Retina (tissue), 1 donor: ENCODE data around the gene AGPAT3.

Source experiments
- DNase-seq: peaks from one replicate; pipeline ENCODE4 v3.0.0-alpha.2; 2016

The AGPAT3 gene

DNA sequence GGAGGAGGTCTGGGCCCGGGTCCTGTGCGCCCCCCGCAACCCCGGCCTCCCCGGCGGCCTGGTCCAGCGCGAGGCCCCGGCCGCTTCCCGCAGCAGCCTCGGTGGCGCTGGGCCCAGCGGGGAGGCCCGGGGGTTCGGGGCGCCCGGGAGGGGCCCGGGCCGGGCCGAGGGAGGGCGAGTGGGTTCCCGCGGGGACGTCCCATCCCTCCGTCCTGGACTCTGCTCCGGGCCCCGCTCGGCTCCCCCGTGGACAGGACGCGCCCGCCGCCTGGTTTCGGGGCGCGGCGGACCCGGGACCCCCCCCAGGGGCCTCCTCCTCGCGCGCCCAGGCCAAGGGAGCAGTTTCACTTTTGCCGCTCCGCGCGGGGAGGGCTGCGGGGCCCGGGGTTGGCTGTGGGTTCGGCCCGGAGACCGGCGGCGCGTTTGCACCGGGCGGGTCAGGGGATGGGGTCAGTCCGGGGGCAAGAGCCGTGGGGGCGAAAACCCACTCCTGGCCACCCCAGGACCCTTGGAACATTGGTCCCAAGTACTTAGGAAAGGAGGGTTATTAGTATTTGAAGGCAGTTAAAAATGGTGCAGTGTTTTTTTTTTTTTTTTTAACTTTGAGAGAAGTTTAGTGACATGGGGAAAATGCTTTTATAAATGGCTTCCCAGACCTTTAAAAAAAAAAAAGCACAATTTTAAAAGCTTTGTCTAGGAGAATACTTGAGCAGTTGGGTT, 677 bp downstream of the AGPAT3 start:
- peak; percentile 53 for DNase-seq

DNA sequence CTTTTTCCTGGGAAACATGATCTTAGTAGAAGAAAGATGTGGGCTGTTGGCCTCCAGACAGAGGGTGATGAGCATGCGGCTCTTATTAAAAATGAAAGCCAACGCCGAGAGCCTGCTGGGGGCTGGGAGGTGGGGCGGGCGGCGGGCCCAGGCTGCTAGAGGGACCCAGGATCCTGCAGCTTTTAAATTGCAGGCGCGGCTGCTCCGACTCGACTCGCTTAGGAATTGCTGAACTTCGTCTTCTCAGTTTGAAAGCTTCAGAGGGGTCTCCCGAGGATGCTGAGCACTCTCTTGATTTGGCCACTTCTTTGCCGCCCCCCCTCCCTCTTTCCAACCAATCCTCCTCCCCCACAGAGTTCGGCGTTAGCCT, 1.2 kb downstream of the AGPAT3 start:
- DNase-seq: no peak

DNA sequence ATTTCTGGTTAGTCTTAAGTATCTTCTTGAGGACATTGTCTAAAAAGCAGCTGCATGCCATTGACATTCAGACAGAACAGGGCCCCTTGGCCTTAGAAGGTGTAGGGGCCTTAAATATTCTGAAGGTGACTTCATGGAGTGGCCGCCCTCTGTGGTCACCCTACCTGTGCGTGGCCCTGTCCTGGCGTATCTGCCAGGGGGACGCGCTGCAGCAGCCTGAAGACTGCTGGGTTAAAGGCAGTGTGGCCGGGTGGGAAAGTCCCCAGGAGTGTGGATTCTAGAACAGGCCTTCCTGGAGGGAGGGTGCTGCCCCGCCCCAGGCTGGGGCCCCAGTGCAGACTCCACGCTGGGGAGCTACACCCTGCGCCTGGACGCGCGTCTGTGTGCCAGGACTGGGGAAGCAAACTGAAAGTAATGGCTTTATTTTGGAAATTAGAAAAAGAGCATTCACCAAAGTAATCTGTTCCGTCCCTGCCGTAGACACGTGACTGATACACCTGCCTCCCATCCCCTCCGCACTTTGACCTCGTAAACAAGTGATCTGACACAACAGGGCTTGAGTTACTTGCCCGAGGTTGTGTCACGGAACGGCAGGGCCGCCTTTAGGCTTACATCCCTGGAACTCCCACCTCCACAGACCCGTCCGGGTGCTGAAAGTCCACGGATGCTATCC, 1.8 kb downstream of the AGPAT3 start:
- DNase-seq: no peak

DNA sequence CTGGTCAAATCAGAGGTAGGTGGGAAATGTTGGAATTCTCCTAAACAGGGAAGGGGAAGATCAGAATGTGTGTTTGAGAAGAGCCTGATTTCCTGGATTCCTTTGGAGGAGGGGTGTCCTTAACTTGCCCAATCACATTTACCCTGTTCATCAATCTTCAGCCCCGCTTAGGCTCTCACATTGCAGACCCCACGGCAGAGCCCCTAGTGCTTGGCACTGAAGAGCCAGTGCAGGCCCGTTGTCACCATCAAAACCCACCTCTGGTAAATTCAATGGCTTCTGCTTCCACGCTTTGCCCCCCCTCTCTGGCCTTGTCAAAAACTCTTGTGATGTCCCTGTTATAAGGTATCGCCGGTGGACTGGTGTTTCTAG, 2.3 kb downstream of the AGPAT3 start:
- no peak for DNase-seq

DNA sequence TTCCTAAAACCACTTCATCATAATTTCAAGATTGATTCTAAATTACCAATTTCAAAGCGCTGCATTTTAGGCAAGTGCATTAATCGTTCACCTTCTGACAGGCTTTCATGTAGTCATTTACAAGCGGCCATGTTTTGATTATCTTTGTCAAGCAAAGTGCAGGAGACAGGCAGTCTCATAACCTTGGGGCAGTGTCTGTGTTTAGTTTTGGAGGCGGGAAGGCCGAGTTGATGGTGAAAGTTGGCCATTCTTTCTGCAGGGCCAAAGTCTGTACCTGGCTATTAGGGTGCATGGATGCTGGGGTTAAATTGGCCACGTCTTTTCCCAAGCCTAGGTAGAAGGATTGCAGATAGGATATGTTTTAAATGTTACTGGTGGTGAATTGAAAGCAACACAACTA, 2.9 kb downstream of the AGPAT3 start:
- no peak for DNase-seq

DNA sequence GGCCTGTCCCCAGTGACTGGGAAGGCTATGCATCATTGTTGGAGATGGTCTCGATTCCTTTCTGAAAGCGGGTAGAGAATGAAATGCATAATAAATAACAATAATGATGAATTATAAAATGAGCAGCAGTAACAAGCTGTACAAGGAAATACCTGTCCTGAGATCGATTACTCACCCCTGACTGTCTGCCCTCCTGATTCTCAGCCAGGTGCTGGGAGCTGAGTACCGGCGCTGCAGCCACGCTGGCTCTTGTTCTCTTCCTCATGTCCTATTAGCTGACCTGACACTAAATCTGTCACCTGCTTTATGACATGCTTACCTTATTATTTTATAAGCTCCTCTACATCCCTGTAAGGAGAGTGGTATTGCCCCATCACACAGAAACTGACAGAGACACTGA, 3.4 kb downstream of the AGPAT3 start:
- no peak for DNase-seq

DNA sequence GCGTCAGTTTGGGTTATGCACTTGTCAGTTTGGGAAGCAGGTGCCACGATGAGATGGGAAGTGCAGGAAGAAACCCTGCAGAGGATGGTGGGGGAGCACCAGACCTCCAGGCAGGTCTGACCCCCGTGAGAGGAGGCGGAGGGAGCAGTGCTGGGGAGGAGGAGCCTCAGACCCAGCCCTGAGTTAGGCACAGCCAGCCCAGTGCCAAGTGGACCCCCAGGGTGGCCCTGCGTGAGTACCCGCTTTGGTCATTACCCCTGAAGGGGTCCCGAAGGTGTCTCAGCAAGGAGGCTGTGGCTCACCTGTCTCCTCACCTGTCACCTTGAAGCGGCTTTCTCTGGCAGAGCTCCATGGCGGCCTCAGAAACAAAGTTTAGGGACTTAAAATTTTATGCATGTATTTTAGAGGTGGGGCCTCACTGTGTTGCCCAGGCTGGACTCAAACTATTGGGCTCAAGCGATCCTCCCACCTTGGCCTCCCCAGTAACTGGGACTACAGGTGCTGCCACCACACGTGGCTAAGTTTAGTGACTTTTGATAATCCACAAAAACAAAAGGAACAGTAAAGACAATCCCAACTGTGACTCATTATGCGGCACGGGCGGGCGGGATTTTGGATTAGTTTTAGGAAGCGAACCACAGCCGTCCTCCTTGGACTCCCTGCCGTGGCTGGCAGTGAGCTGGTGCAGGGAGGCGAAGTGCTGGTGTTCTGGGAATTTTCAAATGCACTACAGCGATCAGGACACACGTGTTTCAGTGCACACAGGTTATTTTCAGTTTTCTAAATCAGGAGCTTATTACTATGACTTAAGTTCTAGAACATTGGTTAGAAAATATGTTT, 4.7 kb downstream of the AGPAT3 start:
- DNase-seq: no peak

DNA sequence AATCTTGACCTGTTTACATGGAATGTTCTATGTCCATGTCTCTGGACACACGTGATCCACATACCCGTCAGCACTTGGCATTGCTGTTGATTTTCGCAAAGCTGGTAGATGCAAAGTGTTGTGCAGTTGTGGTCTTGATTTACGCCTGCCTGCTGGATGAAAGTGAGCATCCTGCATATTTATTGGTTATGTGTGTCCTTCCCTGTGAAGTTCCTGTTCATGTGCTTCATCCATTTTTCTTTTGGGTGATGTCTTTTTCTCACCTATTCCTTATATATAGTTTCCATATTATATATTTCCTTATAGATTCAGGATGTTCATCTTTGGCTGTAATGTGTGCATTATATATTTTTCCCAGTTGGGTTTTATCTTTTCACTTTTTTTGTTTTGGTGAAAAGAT, 6.5 kb downstream of the AGPAT3 start:
- DNase-seq: no peak

DNA sequence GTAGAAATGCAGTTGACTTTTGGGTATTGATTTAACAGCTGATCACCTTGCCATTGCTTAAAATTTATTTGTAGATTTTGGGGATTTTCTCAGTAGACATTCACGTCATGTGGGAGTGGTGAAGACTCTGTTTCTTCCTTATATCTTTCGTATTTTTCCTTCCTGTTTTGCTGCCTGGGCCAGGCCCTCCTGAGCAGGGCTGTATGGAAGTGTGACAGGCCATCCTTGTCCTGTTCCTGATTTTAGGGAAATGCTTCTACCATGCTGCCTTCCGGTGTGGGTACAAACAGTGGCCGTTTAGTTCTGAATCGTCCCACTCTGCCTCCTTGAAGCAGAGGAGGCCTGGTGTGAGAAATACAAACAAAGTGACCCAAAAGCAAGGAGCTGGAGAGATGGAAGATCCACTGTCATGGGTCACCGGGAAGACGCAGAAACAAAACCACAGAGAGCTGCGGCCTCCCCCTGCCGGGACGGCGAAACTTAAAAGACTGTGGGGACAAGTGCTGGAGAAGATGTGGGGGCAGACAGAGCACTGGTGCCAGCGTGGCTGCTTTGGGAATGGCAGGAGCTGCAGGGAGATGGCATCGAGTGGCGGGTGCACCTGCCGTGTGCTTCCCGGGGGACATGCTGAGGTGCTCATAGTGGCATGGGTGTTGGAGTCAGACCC, 7.6 kb downstream of the AGPAT3 start:
- no peak for DNase-seq

DNA sequence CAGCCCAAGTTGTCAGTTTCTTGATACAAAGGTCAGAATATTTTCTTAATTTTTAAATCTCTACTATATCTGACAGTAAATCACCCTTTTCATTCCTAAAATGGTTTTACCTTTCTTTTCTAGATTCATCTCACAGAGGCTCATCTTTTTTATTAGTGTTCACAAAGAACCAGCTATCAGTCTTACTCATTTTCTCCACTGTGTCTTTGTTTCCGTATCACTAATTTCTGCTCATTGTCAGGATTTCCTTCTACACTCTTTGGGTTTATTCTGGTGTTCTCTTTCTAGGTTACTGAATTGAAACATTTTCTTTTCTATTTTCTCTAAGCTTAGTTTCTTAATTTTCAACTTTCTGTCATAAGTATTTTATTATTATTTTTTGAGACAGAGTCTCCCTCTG, 8.7 kb downstream of the AGPAT3 start:
- DNase-seq: no peak

DNA sequence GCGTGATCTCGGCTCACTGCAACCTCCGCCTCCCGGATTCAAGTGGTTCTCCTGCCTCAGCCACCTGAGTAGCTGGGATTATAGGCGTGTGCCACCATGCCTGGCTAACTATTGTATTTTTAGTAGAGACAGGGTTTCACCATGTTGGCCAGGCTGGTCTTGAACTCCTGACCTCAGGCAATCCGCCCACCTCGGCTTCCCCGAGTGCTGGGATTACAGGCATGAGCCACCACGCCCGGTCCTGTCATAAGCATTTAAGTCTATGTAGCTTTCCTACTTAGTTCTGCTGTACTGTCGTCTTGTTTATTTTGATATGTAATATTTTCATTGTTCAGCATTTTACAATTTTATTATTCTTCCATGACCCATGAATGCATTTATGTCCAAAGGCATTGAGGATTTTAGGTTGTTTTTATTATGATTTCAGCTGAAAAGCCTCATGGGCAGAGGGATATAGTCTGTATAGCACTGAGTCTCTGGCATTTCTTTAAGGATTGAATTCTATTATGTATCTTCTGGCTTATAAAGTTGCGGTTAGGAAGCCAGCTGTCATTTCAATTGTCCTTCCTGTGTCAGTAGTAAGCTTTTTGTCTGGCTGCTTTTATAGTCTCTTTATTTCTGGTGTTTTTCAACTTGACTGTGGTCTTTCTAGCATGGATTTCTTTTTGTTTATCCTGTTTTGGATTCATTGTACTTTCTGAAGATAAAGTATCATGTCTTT, 9.2 kb downstream of the AGPAT3 start:
- DNase-seq: no peak

DNA sequence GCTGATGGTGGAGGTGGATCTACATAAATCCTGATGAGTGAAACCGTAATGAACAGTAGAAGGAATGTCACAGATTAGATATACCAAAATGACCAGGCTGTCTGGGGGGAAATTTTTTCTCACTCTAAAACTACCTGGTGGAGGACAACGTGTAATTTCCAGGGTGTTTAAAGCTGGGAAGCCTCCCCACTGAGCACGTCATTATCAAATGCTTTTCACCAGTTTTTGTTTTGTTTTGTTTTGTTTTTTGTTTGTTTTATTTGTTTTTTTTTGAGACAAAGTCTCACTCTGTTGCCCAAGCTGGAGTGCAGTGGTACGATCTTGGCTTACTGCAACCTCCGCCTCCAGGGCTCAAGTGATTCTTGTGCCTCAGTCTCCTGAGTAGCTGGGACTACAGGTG, 11.6 kb downstream of the AGPAT3 start:
- no peak for DNase-seq

DNA sequence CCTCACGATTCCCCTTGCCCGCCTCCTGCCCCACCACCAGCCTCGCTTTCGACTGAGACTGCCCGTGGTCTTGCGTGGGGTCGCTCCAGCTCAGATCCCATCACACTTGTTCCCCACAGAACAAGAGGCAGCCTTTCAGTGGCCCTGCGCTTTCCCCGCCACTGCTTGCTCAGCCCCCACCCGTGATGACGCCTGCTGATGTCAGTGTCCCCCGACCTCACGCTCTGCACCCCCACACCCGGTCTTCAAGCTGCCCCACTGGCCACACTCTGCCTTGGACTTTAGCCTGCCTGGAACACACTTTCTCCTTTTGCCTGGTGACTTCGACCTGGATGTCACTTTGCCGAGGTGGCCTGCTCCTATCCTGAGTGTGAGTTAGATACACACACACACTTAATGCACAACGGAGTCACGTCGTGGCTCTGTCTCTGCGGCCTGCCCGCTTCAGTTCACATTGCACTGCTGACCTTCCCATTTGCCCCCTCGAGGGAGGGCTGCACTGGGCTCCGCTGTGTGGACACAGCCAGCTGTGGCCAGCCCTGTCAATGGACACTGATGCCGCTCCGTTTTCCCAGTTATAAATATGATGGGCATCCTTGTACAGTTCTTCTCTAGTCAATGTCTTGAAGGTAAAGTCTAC, 13.0 kb downstream of the AGPAT3 start:
- DNase-seq: no peak

DNA sequence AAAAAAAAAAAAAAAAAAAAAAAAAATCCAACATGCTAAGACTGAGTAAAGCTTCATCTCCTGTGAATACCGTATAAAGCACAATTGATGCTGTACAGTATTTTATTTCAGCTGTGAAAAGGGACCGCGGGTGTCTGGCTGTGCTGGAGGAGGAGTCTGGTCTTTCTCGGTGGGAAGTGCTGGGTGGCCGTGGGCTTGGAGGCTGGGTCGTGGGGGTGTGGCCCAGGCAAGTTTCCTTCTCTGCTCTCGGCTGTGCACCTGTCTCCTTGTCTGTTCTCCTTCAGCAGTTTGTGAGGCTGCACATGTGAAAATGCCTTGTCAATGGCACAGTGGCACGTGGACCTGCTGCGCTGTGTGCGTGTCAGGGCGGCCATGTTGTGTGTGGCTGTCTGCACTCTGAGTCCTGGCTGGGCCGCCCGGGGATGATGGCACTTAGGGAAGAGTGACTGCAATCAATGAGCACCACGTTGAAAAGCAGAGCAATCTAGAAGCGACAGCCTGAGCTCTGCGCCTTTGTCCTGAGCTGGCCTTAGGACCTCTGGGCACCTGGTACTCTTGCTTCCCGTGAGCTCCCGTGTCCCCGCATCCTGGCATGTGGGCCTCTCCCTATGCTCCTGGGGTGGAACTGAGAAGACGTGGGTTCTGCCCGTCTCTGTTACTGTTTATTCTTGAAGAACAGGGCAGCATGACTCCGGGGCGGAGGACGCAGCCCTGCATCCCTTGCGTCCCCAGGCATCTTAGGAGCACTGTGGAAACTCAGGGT, 14.5 kb downstream of the AGPAT3 start:
- DNase-seq: peak; percentile 50

DNA sequence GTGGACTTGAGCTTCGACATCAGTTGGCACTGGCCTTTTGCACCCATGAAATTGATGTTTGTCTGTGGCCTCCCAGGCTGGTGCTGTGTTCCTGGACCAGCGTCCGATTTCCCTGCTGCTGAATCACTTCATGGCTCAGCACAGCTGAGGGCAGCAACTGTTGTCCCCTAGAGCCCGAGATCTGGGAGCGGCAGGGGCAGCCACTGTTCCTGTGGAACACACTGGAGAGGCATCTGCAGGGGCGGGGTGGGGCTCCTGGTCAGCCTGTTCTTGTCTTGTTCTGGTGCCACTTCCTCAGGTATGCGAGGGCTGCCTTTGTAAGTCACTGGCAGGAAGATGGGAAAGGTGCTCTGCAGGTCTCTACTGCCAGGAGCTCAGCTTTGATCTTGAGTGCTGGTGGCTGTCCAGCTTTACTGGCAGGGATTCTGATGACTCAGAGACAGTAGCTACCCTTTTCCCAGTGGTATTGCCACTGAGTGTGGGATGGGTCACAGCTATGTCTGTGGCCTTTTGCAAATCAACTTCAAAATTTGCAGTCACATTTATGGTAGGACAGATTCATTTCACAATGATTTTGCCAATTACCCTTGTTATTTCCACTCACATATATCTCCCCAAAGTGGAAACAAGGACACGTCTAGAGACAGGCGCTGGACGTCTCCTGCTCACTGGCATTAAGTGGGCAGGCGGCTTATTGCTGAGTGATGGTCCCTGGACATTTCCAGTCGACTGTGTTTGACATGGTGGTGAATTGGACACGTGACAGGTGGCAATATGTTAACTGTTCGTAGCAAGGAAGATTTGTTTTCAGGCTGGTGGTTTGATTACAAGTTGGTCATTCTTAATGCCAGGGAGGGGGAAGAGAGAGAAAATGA, 15.3 kb downstream of the AGPAT3 start:
- peak; percentile 67 for DNase-seq

DNA sequence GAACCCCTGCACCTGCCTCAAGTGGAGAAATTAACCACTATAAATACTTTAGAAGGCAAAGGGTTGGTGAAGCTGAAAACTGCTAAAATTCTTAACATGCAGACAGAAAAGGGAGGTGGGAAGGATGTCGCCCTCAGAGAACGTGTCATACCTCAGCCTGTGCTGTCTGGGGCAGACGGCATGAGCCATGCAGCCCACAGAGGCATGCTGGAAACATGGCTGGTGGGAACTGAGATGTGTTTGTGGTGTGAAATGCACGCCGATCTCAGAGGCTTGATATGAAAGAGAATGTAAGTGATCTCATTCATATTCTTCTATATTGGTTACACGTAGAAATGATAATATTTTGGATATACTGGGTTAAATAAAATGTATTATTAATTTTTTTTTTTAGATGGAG, 16.3 kb downstream of the AGPAT3 start:
- no peak for DNase-seq

DNA sequence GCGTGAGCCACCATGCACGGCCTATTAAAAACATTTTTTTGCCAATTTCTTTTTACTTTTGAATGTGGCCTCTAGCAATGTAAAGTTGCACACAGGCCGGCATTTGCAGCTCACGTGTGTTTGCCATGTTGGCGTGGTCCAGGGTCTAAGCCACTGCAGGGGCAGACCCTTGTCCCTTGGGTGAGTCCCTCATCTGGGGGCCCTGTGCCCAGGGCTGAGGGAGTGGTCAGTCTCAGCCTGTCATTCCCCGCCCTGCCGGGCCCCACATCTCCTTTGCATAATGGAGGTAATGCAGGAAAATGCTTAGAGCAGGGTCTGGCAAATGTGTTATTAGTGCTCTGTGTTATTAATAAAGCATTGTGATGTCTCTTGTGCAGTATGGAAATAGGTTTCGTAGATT, 16.9 kb downstream of the AGPAT3 start:
- DNase-seq: no peak

DNA sequence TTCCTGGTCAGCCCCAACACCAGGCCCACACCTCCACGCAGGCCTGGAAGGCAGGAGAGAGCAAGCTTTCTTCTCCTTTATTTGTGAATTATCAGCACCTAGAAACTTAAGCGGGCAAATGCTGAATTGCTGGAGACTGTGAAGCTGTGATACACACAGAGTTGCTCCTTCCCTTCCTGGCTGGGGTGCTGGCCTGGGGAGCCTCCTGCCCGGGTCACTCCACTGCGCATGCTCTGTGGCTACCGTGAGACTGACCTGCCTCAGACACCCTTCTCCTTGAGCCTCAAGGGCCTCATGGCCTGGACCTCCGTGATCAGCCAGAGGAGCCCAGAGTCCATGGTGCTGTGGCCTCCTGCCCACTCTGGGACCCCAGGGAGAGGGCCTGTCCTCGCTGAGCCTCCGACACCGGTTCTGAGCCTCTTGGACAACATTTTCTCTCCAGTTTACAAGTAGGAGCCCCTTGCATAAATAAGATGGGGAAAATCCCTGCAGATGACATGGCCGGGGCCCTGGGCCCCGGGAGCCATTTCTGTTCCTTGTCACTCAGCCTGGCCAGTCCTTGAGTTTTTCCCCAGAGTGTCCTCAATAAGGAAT, 18.0 kb downstream of the AGPAT3 start:
- DNase-seq: no peak

DNA sequence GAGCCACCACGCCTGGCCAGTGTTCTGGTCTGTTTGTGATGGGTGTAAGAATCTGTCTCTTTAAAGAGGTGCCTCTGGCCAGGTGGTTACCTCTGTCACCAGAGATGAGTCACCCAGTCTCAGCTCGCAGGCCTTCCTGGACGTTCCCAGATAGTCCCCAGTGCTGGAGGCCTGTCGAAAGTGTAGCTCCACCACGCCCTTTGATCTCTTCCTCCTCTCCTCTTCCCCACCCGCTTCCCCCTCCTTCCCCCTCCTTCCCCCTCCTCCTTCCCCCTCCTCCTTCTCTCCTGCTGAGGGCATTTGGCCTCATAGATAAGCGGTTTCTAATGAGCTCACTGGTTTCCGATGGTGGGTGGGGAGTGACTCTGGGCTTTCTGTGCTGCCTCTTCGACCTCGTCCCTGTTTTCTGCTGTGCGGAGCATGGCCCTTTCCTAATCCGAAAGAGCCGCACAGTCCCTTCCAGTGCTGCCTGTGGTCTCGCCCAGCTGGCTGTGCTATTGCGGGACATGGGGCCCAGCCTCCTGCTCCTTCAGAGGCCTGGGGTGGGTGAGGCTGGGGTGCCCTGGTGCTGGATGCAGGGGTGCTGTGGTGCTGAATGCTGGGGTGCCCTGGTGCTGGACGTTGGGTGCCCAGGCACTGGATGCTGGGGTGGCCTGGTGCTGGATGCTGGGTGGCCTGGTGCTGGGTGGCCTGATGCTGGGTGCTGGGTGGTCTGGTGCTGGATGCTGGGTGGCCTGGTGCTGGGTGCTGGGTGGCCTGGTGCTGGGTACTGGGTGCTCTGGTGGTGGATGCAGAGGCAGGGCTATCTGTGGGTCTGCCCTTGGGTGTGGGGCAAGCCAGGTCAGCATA, 19.2 kb downstream of the AGPAT3 start:
- DNase-seq: peak; percentile 48
